Measurements from ENCODE around the gene CDH15.

Gene CDH15

GRCh38 chr16:89134269-89134668 is 37.3 kb upstream of the CDH15 start:
- H3K9me3 ChIP-seq (ENCODE audit: control insufficient read depth, low read length), result peaks cover 16% of the 10 kb centered on the region
- peaks cover 36% of the 10 kb centered on the region for H3K36me3 ChIP-seq (ENCODE audit: control insufficient read depth, insufficient read depth, low read length, severe bottlenecking)
- no peaks in the 10 kb centered on the region for H3K27me3 ChIP-seq (replicated peaks; ENCODE audit: control insufficient read depth, insufficient read depth, low read length)
- no peak overlapping the region for H3K4me3 ChIP-seq (ENCODE audit: low read length)
- no peak for DNase-seq (ENCODE audit: low read depth)
- no peaks in the 10 kb centered on the region for H3K4me1 ChIP-seq (ENCODE audit: control insufficient read depth, insufficient read depth, low read length)
- no peak overlapping the region for H3K9ac ChIP-seq (ENCODE audit: low read length)

GRCh38 chr16:89135166-89135565 is 36.4 kb upstream of the CDH15 start:
- no peak overlapping the region for H3K9ac ChIP-seq (ENCODE audit: low read length)
- H3K36me3 ChIP-seq (ENCODE audit: control insufficient read depth, insufficient read depth, low read length, severe bottlenecking), result peaks cover 28% of the 10 kb centered on the region
- no peak for DNase-seq (ENCODE audit: low read depth)

GRCh38 chr16:89135971-89136765 is 35.4 kb upstream of the CDH15 start:
- no peak overlapping the region for H3K4me3 ChIP-seq (ENCODE audit: low read length)
- H3K9me3 ChIP-seq (ENCODE audit: control insufficient read depth, low read length), result no peaks in the 10 kb centered on the region
- no peaks in the 10 kb centered on the region for H3K4me1 ChIP-seq (ENCODE audit: control insufficient read depth, insufficient read depth, low read length)
- peaks cover 34% of the 10 kb centered on the region for H3K36me3 ChIP-seq (ENCODE audit: control insufficient read depth, insufficient read depth, low read length, severe bottlenecking)
- no peak overlapping the region for H3K9ac ChIP-seq (ENCODE audit: low read length)
- no peak for DNase-seq (ENCODE audit: low read depth)
- H3K27me3 ChIP-seq (replicated peaks; ENCODE audit: control insufficient read depth, insufficient read depth, low read length), result no peaks in the 10 kb centered on the region

More at GRCh38 chr16:89135166-89135565, 36.4 kb upstream of the CDH15 start:
- H3K9me3 ChIP-seq (ENCODE audit: control insufficient read depth, low read length), result peaks cover 7% of the 10 kb centered on the region
- no peaks in the 10 kb centered on the region for H3K27me3 ChIP-seq (replicated peaks; ENCODE audit: control insufficient read depth, insufficient read depth, low read length)
- H3K4me3 ChIP-seq (ENCODE audit: low read length), result no peak overlapping the region
- H3K4me1 ChIP-seq (ENCODE audit: control insufficient read depth, insufficient read depth, low read length), result no peaks in the 10 kb centered on the region

DNA sequence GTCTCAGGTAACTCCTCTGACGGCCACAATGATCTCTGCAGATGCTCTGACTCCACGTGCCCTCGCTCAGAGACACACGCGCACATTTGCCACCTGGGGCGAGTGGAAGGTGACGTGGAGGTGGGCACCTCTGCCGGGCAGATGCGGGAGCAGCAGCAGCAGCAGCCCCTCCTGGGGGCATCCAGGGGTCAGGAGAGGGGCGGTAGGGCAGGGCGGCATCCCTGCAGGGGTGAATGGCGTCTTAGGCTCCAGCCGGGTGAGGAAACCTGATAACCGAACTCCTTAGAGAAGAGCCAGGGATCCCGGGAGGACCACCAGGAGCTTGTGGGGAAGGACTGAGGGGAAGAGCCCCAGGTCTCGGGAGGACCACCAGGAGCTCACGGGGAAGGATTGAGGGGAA is 34.6 kb upstream of the CDH15 start:
- Histone ChIP-seq H3K4me1 (ENCODE audit: control insufficient read depth, insufficient read depth, low read length) (no peaks in the 10 kb centered on the region), H3K27me3 (replicated peaks; ENCODE audit: control insufficient read depth, insufficient read depth, low read length) (no peaks in the 10 kb centered on the region), H3K4me3 (ENCODE audit: low read length) (no peak overlapping the region), H3K9me3 (ENCODE audit: control insufficient read depth, low read length) (no peaks in the 10 kb centered on the region), H3K9ac (ENCODE audit: low read length) (no peak overlapping the region), H3K36me3 (ENCODE audit: control insufficient read depth, insufficient read depth, low read length, severe bottlenecking) (peaks cover 40% of the 10 kb centered on the region)
- DNase-seq (ENCODE audit: low read depth), result no peak

GRCh38 chr16:89137666-89138512 is 33.7 kb upstream of the CDH15 start:
- no peaks in the 10 kb centered on the region for H3K9me3 ChIP-seq (ENCODE audit: control insufficient read depth, low read length)
- H3K4me1 ChIP-seq (ENCODE audit: control insufficient read depth, insufficient read depth, low read length), result no peaks in the 10 kb centered on the region
- no peak overlapping the region for H3K9ac ChIP-seq (ENCODE audit: low read length)
- no peak overlapping the region for H3K4me3 ChIP-seq (ENCODE audit: low read length)
- no peak for DNase-seq (ENCODE audit: low read depth)
- peaks cover 37% of the 10 kb centered on the region for H3K36me3 ChIP-seq (ENCODE audit: control insufficient read depth, insufficient read depth, low read length, severe bottlenecking)
- no peaks in the 10 kb centered on the region for H3K27me3 ChIP-seq (replicated peaks; ENCODE audit: control insufficient read depth, insufficient read depth, low read length)

- H3K27me3 ChIP-seq (replicated peaks; ENCODE audit: control insufficient read depth, insufficient read depth, low read length), result no peaks in the 10 kb centered on the region
- H3K4me1 ChIP-seq (ENCODE audit: control insufficient read depth, insufficient read depth, low read length), result no peaks in the 10 kb centered on the region
- H3K4me3 ChIP-seq (ENCODE audit: low read length), result no peak overlapping the region
- DNase-seq (ENCODE audit: low read depth), result no peak
- no peak overlapping the region for H3K9ac ChIP-seq (ENCODE audit: low read length)
- H3K9me3 ChIP-seq (ENCODE audit: control insufficient read depth, low read length), result no peaks in the 10 kb centered on the region
- peaks cover 37% of the 10 kb centered on the region for H3K36me3 ChIP-seq (ENCODE audit: control insufficient read depth, insufficient read depth, low read length, severe bottlenecking)
Observed at GRCh38 chr16:89138513-89138795, 33.1 kb upstream of the CDH15 start.

GRCh38 chr16:89138843-89139520 is 32.6 kb upstream of the CDH15 start:
- no peak for DNase-seq (ENCODE audit: low read depth)
- H3K9ac ChIP-seq (ENCODE audit: low read length), result no peak overlapping the region
- H3K4me1 ChIP-seq (ENCODE audit: control insufficient read depth, insufficient read depth, low read length), result no peaks in the 10 kb centered on the region
- H3K9me3 ChIP-seq (ENCODE audit: control insufficient read depth, low read length), result no peaks in the 10 kb centered on the region
- H3K27me3 ChIP-seq (replicated peaks; ENCODE audit: control insufficient read depth, insufficient read depth, low read length), result no peaks in the 10 kb centered on the region
- H3K36me3 ChIP-seq (ENCODE audit: control insufficient read depth, insufficient read depth, low read length, severe bottlenecking), result peaks cover 36% of the 10 kb centered on the region
- H3K4me3 ChIP-seq (ENCODE audit: low read length), result no peak overlapping the region

GRCh38 chr16:89139907-89140361 is 31.6 kb upstream of the CDH15 start:
- no peak overlapping the region for H3K9ac ChIP-seq (ENCODE audit: low read length)
- no peak for DNase-seq (ENCODE audit: low read depth)
- H3K27me3 ChIP-seq (replicated peaks; ENCODE audit: control insufficient read depth, insufficient read depth, low read length), result no peaks in the 10 kb centered on the region
- H3K9me3 ChIP-seq (ENCODE audit: control insufficient read depth, low read length), result no peaks in the 10 kb centered on the region
- H3K4me1 ChIP-seq (ENCODE audit: control insufficient read depth, insufficient read depth, low read length), result no peaks in the 10 kb centered on the region
- peaks cover 29% of the 10 kb centered on the region for H3K36me3 ChIP-seq (ENCODE audit: control insufficient read depth, insufficient read depth, low read length, severe bottlenecking)
- no peak overlapping the region for H3K4me3 ChIP-seq (ENCODE audit: low read length)

- Histone ChIP-seq H3K4me3 (ENCODE audit: low read length) (no peak overlapping the region), H3K4me1 (ENCODE audit: control insufficient read depth, insufficient read depth, low read length) (no peaks in the 10 kb centered on the region), H3K27me3 (replicated peaks; ENCODE audit: control insufficient read depth, insufficient read depth, low read length) (no peaks in the 10 kb centered on the region), H3K9me3 (ENCODE audit: control insufficient read depth, low read length) (no peaks in the 10 kb centered on the region), H3K9ac (ENCODE audit: low read length) (no peak overlapping the region), H3K36me3 (ENCODE audit: control insufficient read depth, insufficient read depth, low read length, severe bottlenecking) (peaks cover 29% of the 10 kb centered on the region)
- no peak for DNase-seq (ENCODE audit: low read depth)
Observed at GRCh38 chr16:89140401-89140800, 31.1 kb upstream of the CDH15 start.

DNA sequence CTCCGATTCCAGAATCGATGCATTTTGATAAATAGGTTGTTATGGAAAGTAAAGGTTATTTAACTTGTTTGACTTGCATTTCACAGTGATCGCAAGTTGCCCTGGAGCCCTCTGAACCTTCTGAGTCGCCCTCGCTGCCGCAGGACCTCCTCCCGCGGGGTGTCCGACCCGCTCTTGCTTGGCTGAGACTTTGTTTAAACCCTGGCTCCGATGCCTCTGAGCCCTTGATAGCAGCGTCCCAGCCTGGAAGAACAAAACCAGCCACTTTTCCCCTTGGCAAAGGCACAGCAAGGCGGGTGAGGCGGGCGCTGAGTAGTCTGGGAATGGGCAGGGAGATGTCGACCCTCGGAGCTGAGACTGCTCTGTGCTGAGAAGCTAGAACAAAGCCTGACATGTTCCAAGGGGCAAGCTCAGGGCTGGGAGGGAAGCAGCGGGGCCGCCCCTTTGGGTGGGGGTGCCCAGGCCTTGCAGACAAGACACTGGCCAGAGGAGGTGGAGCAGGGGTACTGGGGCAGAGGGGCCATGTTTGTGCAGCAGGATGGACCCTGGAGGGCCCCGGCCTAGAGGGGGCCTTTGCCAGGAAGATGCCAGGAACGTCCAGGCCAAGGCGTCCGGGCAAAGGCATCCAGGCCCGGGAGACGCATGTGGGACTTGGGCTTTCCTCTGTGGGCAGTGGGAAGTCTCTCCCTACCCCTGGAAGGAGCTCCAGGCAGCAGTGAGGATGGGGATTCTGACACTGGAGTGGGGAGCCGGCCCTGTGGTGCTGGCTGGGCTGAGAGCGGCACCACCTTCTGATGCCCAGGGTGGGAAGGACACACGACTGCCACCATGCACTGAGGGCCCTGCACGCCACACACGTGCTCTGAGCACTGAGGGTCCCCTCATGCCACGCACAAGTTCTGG is 30.3 kb upstream of the CDH15 start:
- peaks cover 34% of the 10 kb centered on the region for H3K36me3 ChIP-seq (ENCODE audit: control insufficient read depth, insufficient read depth, low read length, severe bottlenecking)
- no peak overlapping the region for H3K9ac ChIP-seq (ENCODE audit: low read length)

More for the DNA sequence above, 30.3 kb upstream of the CDH15 start:
- Histone ChIP-seq H3K27me3 (replicated peaks; ENCODE audit: control insufficient read depth, insufficient read depth, low read length) (no peaks in the 10 kb centered on the region), H3K4me1 (ENCODE audit: control insufficient read depth, insufficient read depth, low read length) (no peaks in the 10 kb centered on the region), H3K4me3 (ENCODE audit: low read length) (no peak overlapping the region), H3K9me3 (ENCODE audit: control insufficient read depth, low read length) (no peaks in the 10 kb centered on the region)
- DNase-seq (ENCODE audit: low read depth), result no peak
